H1 (cell line): ENCODE results near the gene MAGEB1.

Experiments
- GTF2F1 ChIP-seq: IDR thresholded peaks from 2 replicates; pipeline ENCODE4 v1.6.1; 2012; ENCODE audit warnings: low read depth, low read length, improper control_type of control experiment, borderline replicate concordance
- RNF2 ChIP-seq: fragments of 200-900, 300-1000 bp; sonication (generic); IDR thresholded peaks from 2 replicates; pipeline ENCODE4 v1.7.1; 2016; ENCODE audit warnings: borderline replicate concordance, low read depth, mild to moderate bottlenecking, antibody characterized with exemption, low read length; ENCODE audit not compliant: poor library complexity, severe bottlenecking; ENCODE audit errors: missing control alignments

DNA sequence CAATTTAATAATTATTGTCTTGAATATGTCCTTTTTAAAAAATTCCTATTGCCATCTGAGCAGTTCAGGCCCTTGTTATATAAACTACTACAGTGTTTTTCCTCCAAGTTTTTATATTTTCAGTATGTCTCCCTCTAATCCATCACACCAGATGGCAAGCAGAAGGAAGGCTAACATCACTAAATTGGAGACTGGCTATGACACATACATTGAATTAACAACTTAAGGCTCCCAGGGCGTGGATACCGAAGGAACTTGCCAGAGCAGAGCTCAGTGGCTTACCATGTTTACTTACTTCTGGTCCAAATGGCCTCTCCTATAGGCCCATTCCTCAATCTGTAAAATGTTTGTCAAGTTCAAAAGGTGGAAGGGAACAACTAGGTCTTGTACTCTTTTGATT is 13.0 kb downstream of the MAGEB1 start:
- TF ChIP-seq RNF2 (no peak), GTF2F1 (no peak)
